ENCODE measurements around the gene CHD1. TPM values are rescaled to one million over a fixed set of nuclear protein-coding genes. Genes with fewer than 3 reads are reported as not detected.
A peak's percentile ranks its signal among the peaks of the same experiment; 100 is the strongest.

Gene CHD1
- 10 to 100 TPM; 11.0 to 26.2 (median 15.2) TPM for total RNA-seq
- long read RNA-seq, partial matches to known transcripts: 3 of 3 reads
- long read RNA-seq, other reads (novel, unspliced or antisense): 0 of 3 reads

DNA sequence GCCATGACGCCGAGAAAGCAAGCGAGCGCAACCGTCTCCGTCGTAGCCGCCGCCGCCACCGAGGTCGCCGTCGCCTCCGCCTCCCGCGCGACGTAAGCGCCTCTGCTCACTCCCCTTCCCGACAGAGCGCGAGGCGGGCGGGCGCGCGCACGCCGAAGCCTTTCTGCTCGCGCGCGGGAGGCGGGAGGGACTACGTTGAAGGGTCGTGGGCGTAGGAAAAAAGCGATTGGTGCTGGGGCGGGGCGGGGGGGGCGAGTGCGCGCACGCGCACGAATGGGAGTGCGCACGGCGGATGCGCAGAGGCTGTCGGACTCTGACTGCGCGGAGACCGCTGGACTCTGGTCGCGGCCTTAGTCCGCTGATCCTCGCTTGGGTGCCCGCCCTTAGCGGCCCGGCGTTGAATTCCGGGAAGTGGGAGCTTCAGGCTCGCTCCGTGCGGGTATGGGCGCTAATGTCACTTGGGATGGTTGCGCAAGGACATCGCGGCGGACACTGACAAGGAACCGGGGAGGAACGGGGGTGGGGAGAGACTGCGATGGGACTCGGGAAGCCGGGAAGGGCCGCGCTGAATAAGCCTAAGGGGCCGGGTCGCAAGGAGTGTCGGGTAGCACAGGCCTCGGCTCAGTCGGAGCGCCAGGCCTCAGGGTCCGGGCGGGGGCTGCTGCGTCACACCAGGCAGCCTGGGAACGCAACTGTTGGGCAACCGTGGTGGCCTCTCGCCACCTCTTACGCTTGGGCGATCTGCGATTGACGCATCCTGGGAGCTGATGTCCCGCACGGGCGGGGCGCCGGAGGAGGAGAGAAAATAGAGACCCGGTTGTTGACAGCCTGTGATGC lies at the start of gene CHD1:
Gene CHD1 (minus strand): TSS at position 135 of the 837 bp plus-strand sequence. CDS start 2,621 bp downstream, outside the sequence.
- H3K4me3 ChIP-seq: peak within 1 kb of the TSS; percentile 71 to 77 (median 71)
- peak within 1 kb of the TSS; percentile 100 for H3K27ac ChIP-seq
- under 1% methylated on average over 28 of the region's 101 CpGs for WGBS (ENCODE audit: insufficient coverage, low coverage, low lambda C conversion rate, missing lambda C conversion rate)
- H3K27me3 ChIP-seq: no peaks in the 10 kb centered on the region
- peak; percentile 82 to 94 (median 87) for ATAC-seq
- H3K36me3 ChIP-seq: peaks cover 0 to 16% (median under 1%) of the 10 kb centered on the region in 4 donors
- no peaks in the 10 kb centered on the region for H3K9me3 ChIP-seq
- H3K4me1 ChIP-seq: peaks cover 2 to 45% (median 7%) of the 10 kb centered on the region in 4 donors
- DNase-seq: peak; percentile 97
- intact Hi-C loops (cut with DNase I): no loop called here
- TF ChIP-seq, protein P1, sequence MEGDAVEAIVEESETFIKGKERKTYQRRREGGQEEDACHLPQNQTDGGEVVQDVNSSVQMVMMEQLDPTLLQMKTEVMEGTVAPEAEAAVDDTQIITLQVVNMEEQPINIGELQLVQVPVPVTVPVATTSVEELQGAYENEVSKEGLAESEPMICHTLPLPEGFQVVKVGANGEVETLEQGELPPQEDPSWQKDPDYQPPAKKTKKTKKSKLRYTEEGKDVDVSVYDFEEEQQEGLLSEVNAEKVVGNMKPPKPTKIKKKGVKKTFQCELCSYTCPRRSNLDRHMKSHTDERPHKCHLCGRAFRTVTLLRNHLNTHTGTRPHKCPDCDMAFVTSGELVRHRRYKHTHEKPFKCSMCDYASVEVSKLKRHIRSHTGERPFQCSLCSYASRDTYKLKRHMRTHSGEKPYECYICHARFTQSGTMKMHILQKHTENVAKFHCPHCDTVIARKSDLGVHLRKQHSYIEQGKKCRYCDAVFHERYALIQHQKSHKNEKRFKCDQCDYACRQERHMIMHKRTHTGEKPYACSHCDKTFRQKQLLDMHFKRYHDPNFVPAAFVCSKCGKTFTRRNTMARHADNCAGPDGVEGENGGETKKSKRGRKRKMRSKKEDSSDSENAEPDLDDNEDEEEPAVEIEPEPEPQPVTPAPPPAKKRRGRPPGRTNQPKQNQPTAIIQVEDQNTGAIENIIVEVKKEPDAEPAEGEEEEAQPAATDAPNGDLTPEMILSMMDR (IDR thresholded peaks at IDR 0.05): no peak
- TF ChIP-seq POLR2A (IDR thresholded peaks at IDR 0.05): peak; percentile 99

DNA sequence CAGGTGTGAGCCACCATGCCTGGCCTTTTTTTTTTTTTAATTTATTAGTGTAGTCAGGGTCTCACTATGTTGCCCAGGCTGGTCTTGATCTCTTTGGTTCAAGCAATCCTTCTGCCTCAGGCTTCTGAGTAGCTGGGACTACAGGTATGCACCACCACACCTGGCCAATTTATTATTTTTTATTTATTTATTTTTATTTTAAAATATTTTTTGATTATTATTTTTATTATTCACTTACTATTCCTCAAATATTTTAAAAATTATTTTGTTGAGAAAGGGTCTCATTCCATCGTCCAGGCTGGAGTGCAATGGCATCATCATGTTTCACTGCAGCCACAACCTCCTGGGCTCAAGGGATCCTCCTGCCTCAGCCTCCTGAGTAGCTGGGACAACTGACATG lies 49.7 kb upstream of the CHD1 start:
- H3K4me3 ChIP-seq: no peak overlapping the region
- H3K9me3 ChIP-seq: no peaks in the 10 kb centered on the region
- TF ChIP-seq, protein P1 (IDR thresholded peaks at IDR 0.05): no peak
- TF ChIP-seq POLR2A (IDR thresholded peaks at IDR 0.05): no peak
- no peaks in the 10 kb centered on the region for H3K27me3 ChIP-seq
- no peak for DNase-seq
- peaks cover 0 to 3% (median 0%) of the 10 kb centered on the region in 4 donors for H3K4me1 ChIP-seq
- 88% methylated on average over 1 of the region's 1 CpG for WGBS (ENCODE audit: insufficient coverage, low coverage, low lambda C conversion rate, missing lambda C conversion rate)
- H3K27ac ChIP-seq: no peak overlapping the region
- no peaks in the 10 kb centered on the region for H3K36me3 ChIP-seq
- intact Hi-C loops (cut with DNase I): no loop called here
- no peak for ATAC-seq

DNA sequence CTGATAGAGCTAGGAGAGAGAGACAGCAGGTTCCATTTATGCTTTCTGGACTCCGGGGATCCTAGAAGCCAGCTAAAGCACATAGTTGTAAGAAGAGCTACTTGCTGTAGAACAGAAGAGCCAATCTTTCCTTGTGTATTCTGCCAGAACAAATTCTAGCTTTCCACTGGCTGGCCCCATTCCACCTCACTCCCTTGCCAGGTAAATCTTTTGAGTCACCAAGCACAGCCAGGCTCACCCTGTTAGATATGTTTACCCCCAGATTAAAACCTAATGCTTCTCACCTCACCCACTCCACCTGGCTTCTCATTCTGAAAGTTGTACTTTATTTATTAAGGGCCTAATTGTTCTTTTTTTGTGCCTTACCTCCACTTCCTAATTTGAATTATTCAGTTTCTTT lies 48.9 kb upstream of the CHD1 start:
- WGBS (ENCODE audit: insufficient coverage, low coverage, low lambda C conversion rate, missing lambda C conversion rate): 86% methylated on average over 1 of the region's 1 CpG
- Histone ChIP-seq H3K27me3 (no peaks in the 10 kb centered on the region), H3K9me3 (no peaks in the 10 kb centered on the region), H3K27ac (no peak overlapping the region), H3K36me3 (no peaks in the 10 kb centered on the region), H3K4me1 (peaks cover 0 to under 1% (median 0%) of the 10 kb centered on the region in 4 donors), H3K4me3 (no peak overlapping the region)
- peak; percentile 80 to 99 (median 90) for ATAC-seq
- DNase-seq: peak in 2 of 3 donors; percentile 44 to 77
- intact Hi-C loops (cut with DNase I): no loop called here
- TF ChIP-seq, protein P1 (IDR thresholded peaks at IDR 0.05): no peak
- no peak for TF ChIP-seq POLR2A (IDR thresholded peaks at IDR 0.05)

DNA sequence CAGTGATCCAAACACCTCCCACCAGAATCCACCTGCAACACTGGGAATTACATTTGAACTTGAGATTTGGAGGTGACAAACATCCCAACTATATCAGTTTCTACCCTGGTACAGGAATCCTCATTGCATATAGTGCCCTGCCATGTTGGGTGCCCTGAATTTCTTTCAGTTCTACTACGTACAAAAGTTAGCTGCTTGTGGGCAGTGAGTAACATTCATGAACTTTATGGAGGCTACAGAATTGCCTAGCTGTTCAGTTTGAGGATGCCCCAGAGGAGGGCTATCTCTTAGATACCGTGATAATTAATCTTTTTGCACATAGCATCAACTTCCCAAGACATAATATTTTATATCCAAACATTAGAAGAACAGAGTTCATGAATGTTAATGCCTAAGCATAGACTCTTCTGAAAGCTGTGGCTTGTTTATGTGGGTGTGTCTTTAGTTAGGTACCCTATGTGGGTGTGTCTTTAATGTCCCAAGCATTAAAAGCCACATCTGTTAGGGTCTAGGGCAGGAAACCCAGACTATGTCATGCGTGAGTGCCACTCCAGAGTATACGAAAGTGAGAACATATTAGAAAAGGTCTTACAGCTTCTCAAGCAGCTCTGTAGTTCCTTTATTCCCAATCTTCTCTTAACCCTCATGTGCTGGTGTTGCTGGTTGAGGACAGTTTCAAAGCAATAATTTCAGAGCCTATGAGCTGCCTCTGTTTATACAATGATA lies 47.0 kb upstream of the CHD1 start:
- H3K4me1 ChIP-seq: no peaks in the 10 kb centered on the region
- H3K27ac ChIP-seq: no peak overlapping the region
- no peaks in the 10 kb centered on the region for H3K36me3 ChIP-seq
- intact Hi-C loops (cut with DNase I): no loop called here
- H3K4me3 ChIP-seq: no peak overlapping the region
- TF ChIP-seq, protein P1 (IDR thresholded peaks at IDR 0.05): no peak
- TF ChIP-seq POLR2A (IDR thresholded peaks at IDR 0.05): no peak
- H3K9me3 ChIP-seq: no peaks in the 10 kb centered on the region
- H3K27me3 ChIP-seq: no peaks in the 10 kb centered on the region
- 68% methylated on average over 3 of the region's 4 CpGs for WGBS (ENCODE audit: insufficient coverage, low coverage, low lambda C conversion rate, missing lambda C conversion rate)
- DNase-seq: no peak
- no peak for ATAC-seq
